Fibroblast of skin of back (primary cell): Measurements from ENCODE around the gene AIMP1.
A peak's percentile ranks its signal among the peaks of the same experiment; 100 is the strongest.
"Not testable (repeated sequence)": the region's sequence is repeated elsewhere in the genome, so short reads cannot be mapped to it uniquely, and the experiment has no call there.

ENCODE experiments used
- DNase-seq: peaks from one replicate; pipeline ENCODE4 v3.0.0-alpha.2; 2013

AIMP1 gene

GRCh38 chr4:106312997-106313522 is 3.3 kb upstream of the AIMP1 start:
- DNase-seq: no peak

- DNase-seq: no peak
Measured at GRCh38 chr4:106314960-106315359, 1.4 kb upstream of the AIMP1 start.

GRCh38 chr4:106315476-106315967 is 828 bp upstream of the AIMP1 start:
- peak; percentile 47 for DNase-seq

GRCh38 chr4:106316773-106317409 is 541 bp downstream of the AIMP1 start:
- DNase-seq: no peak

- no peak for DNase-seq
Measured at GRCh38 chr4:106317815-106318214, 1.5 kb downstream of the AIMP1 start.

GRCh38 chr4:106318511-106318910 is 2.2 kb downstream of the AIMP1 start:
- DNase-seq: no peak

GRCh38 chr4:106320235-106320634 is 3.9 kb downstream of the AIMP1 start:
- no peak for DNase-seq

GRCh38 chr4:106321168-106321567 is 4.8 kb downstream of the AIMP1 start:
- not testable (repeated sequence) for DNase-seq

GRCh38 chr4:106321814-106322213 is 5.5 kb downstream of the AIMP1 start:
- DNase-seq: not testable (repeated sequence)

GRCh38 chr4:106323119-106323518 is 6.8 kb downstream of the AIMP1 start:
- DNase-seq: no peak

- no peak for DNase-seq
Measured at GRCh38 chr4:106325800-106326199, 9.4 kb downstream of the AIMP1 start.

GRCh38 chr4:106329041-106329618 is 12.8 kb downstream of the AIMP1 start:
- DNase-seq: peak; percentile 52

- no peak for DNase-seq
Measured at GRCh38 chr4:106333186-106333585, 16.8 kb downstream of the AIMP1 start.

GRCh38 chr4:106334741-106335470 is 18.6 kb downstream of the AIMP1 start:
- peak; percentile 72 for DNase-seq

GRCh38 chr4:106336618-106337017 is 20.3 kb downstream of the AIMP1 start:
- DNase-seq: no peak

GRCh38 chr4:106337916-106338315 is 21.6 kb downstream of the AIMP1 start:
- DNase-seq: no peak

GRCh38 chr4:106338671-106339070 is 22.3 kb downstream of the AIMP1 start:
- DNase-seq: no peak

GRCh38 chr4:106339431-106339830 is 23.1 kb downstream of the AIMP1 start:
- no peak for DNase-seq

- DNase-seq: no peak
Measured at GRCh38 chr4:106340774-106341173, 24.4 kb downstream of the AIMP1 start.

GRCh38 chr4:106343865-106344646 is 27.7 kb downstream of the AIMP1 start:
- no peak for DNase-seq

- DNase-seq: peak; percentile 38
Measured at GRCh38 chr4:106344647-106344970, 28.3 kb downstream of the AIMP1 start.

- DNase-seq: no peak
Measured at GRCh38 chr4:106347167-106347566, 30.8 kb downstream of the AIMP1 start.

GRCh38 chr4:106351016-106351415 is 34.7 kb downstream of the AIMP1 start:
- DNase-seq: no peak
